Esophagus muscularis mucosa (tissue), 3 donors: Measurements from ENCODE around the gene PSME4.

Experiments used
- CTCF ChIP-seq, 3 experiments: fragments of 200-600 bp in 2 of 3; fragments of 450-650 bp in 1 of 3; sonication (generic) in 2 of 3; IDR thresholded peaks; one replicate each; pipeline ENCODE4 v1.5.1; 2017 to 2019; ENCODE audit warnings: antibody characterized with exemption in 3 of 3, mild to moderate bottlenecking in 2 of 3, moderate library complexity in 1 of 3
- POLR2A ChIP-seq: fragments of 450-650 bp; IDR thresholded peaks from one replicate; pipeline ENCODE4 v1.6.1; 2017; ENCODE audit warnings: antibody characterized with exemption, moderate library complexity, mild to moderate bottlenecking, low read depth

GRCh38 chr2:53998834-53999233, 28.0 kb upstream of the PSME4 start:
- TF ChIP-seq CTCF (IDR thresholded peaks at IDR 0.05) = no peak
- no peak for TF ChIP-seq POLR2A
